ENCODE data around the gene AP1AR.

The AP1AR gene

GRCh38 chr4:112189754-112190153, 41.8 kb upstream of the AP1AR start:
- no peaks in the 10 kb centered on the region for H3K27me3 ChIP-seq (ENCODE audit: insufficient read depth, low read length)

GRCh38 chr4:112190684-112191083, 40.9 kb upstream of the AP1AR start:
- no peaks in the 10 kb centered on the region for H3K9me2 ChIP-seq (ENCODE audit: low read depth, low read length)
- H3K27me3 ChIP-seq (ENCODE audit: insufficient read depth, low read length), result no peaks in the 10 kb centered on the region
- no peak overlapping the region for H3K4me2 ChIP-seq (ENCODE audit: low read length)
- no peak overlapping the region for H2AFZ ChIP-seq (ENCODE audit: low read length)
- TF ChIP-seq EZH2 (IDR thresholded peaks at IDR 0.05; ENCODE audit: borderline replicate concordance, low read length) (no peak), CTCF (IDR thresholded peaks at IDR 0.05; ENCODE audit: low read length) (no peak)
- no peaks in the 10 kb centered on the region for H3K4me1 ChIP-seq (ENCODE audit: insufficient read depth, low read length, severe bottlenecking)
- no peaks in the 10 kb centered on the region for H3K79me2 ChIP-seq (ENCODE audit: insufficient read depth, low read length)
- no peak overlapping the region for H3K4me3 ChIP-seq (ENCODE audit: low read depth, low read length, poor library complexity, severe bottlenecking)
- no peak overlapping the region for H3K9ac ChIP-seq (ENCODE audit: low read length)
- no peaks in the 10 kb centered on the region for H3F3A ChIP-seq (ENCODE audit: insufficient read depth, low read length)
- H3K9me3 ChIP-seq (ENCODE audit: low read length), result no peaks in the 10 kb centered on the region
- H3K36me3 ChIP-seq (ENCODE audit: insufficient read depth, low read length), result no peaks in the 10 kb centered on the region
- no peak overlapping the region for H3K27ac ChIP-seq (ENCODE audit: low read depth, low read length, poor library complexity, severe bottlenecking)
- H4K20me1 ChIP-seq (ENCODE audit: insufficient read depth, low read length), result no peaks in the 10 kb centered on the region

More at GRCh38 chr4:112189754-112190153, 41.8 kb upstream of the AP1AR start:
- Histone ChIP-seq H4K20me1 (ENCODE audit: insufficient read depth, low read length) (no peaks in the 10 kb centered on the region), H2AFZ (ENCODE audit: low read length) (no peak overlapping the region), H3K36me3 (ENCODE audit: insufficient read depth, low read length) (no peaks in the 10 kb centered on the region), H3K79me2 (ENCODE audit: insufficient read depth, low read length) (no peaks in the 10 kb centered on the region), H3F3A (ENCODE audit: insufficient read depth, low read length) (no peaks in the 10 kb centered on the region), H3K9me2 (ENCODE audit: low read depth, low read length) (no peaks in the 10 kb centered on the region), H3K27ac (ENCODE audit: low read depth, low read length, poor library complexity, severe bottlenecking) (no peak overlapping the region), H3K9ac (ENCODE audit: low read length) (no peak overlapping the region), H3K9me3 (ENCODE audit: low read length) (no peaks in the 10 kb centered on the region), H3K4me2 (ENCODE audit: low read length) (no peak overlapping the region), H3K4me1 (ENCODE audit: insufficient read depth, low read length, severe bottlenecking) (no peaks in the 10 kb centered on the region), H3K4me3 (ENCODE audit: low read depth, low read length, poor library complexity, severe bottlenecking) (no peak overlapping the region)
- TF ChIP-seq EZH2 (IDR thresholded peaks at IDR 0.05; ENCODE audit: borderline replicate concordance, low read length) (no peak), CTCF (IDR thresholded peaks at IDR 0.05; ENCODE audit: low read length) (no peak)

- no peaks in the 10 kb centered on the region for H3K36me3 ChIP-seq (ENCODE audit: insufficient read depth, low read length)
- no peaks in the 10 kb centered on the region for H3K4me1 ChIP-seq (ENCODE audit: insufficient read depth, low read length, severe bottlenecking)
- H4K20me1 ChIP-seq (ENCODE audit: insufficient read depth, low read length), result no peaks in the 10 kb centered on the region
- no peaks in the 10 kb centered on the region for H3K79me2 ChIP-seq (ENCODE audit: insufficient read depth, low read length)
- no peak overlapping the region for H3K4me3 ChIP-seq (ENCODE audit: low read depth, low read length, poor library complexity, severe bottlenecking)
- H3K27ac ChIP-seq (ENCODE audit: low read depth, low read length, poor library complexity, severe bottlenecking), result no peak overlapping the region
- no peaks in the 10 kb centered on the region for H3K9me2 ChIP-seq (ENCODE audit: low read depth, low read length)
- H3K9ac ChIP-seq (ENCODE audit: low read length), result no peak overlapping the region
- H2AFZ ChIP-seq (ENCODE audit: low read length), result no peak overlapping the region
- H3K27me3 ChIP-seq (ENCODE audit: insufficient read depth, low read length), result no peaks in the 10 kb centered on the region
- H3F3A ChIP-seq (ENCODE audit: insufficient read depth, low read length), result no peaks in the 10 kb centered on the region
- H3K9me3 ChIP-seq (ENCODE audit: low read length), result no peaks in the 10 kb centered on the region
- H3K4me2 ChIP-seq (ENCODE audit: low read length), result no peak overlapping the region
- no peak for TF ChIP-seq CTCF (IDR thresholded peaks at IDR 0.05; ENCODE audit: low read length)
These were observed 35.1 kb upstream of the AP1AR start for GRCh38 chr4:112196461-112196860.

All from OCI-LY1 (cell line).